HUES48 (cell line): ENCODE measurements around the gene TMEM266.
A peak's percentile ranks its signal among the peaks of the same experiment; 100 is the strongest.
"Not testable (repeated sequence)": the region's sequence is repeated elsewhere in the genome, so short reads cannot be mapped to it uniquely, and the experiment has no call there.

Experiments
- H3K27ac ChIP-seq: one replicate; pipeline ENCODE4 v1.7.0; 2013; ENCODE audit warnings: low read depth, low read length, inconsistent platforms
- H3K27me3 ChIP-seq: 2 replicates; pipeline ENCODE4 v1.6.1; 2013; ENCODE audit warnings: mild to moderate bottlenecking, low read length; ENCODE audit not compliant: control insufficient read depth, insufficient read depth
- H3K36me3 ChIP-seq: 2 replicates; pipeline ENCODE4 v1.6.1; 2013; ENCODE audit warnings: low read length; ENCODE audit not compliant: control insufficient read depth, insufficient read depth
- H3K4me1 ChIP-seq: 2 replicates; pipeline ENCODE4 v1.6.1; 2013; ENCODE audit warnings: mild to moderate bottlenecking, low read length; ENCODE audit not compliant: control insufficient read depth, insufficient read depth
- H3K4me3 ChIP-seq: 2 replicates; pipeline ENCODE4 v1.5.1; 2013; ENCODE audit warnings: mild to moderate bottlenecking, low read depth, low read length
- H3K9ac ChIP-seq: 2 replicates; pipeline ENCODE4 v1.6.1; 2013; ENCODE audit warnings: mild to moderate bottlenecking, low read depth, low read length, moderate library complexity
- H3K9me3 ChIP-seq: 2 replicates; pipeline ENCODE4 v1.6.1; 2013; ENCODE audit warnings: low read length; ENCODE audit not compliant: control insufficient read depth, insufficient read depth

Gene TMEM266

GRCh38 chr15:76059320-76060117, at the start of gene TMEM266:
Gene TMEM266, plus strand, starts transcription at chr15:76059985. Its CDS starts 74,279 bp downstream, at chr15:76134264.
- Histone ChIP-seq H3K4me1 (peaks cover 16% of the 10 kb centered on the region), H3K36me3 (no peaks in the 10 kb centered on the region), H3K27me3 (peaks cover 39% of the 10 kb centered on the region), H3K9ac (no peak within 1 kb of the TSS), H3K27ac (no peak within 1 kb of the TSS), H3K9me3 (no peaks in the 10 kb centered on the region), H3K4me3 (peak within 1 kb of the TSS; percentile 83)

- Histone ChIP-seq H3K27me3 (no peaks in the 10 kb centered on the region), H3K4me1 (no peaks in the 10 kb centered on the region; the same call in 1 of the 2 replicates), H3K4me3 (no peak overlapping the region), H3K9me3 (no peaks in the 10 kb centered on the region), H3K27ac (no peak overlapping the region), H3K36me3 (no peaks in the 10 kb centered on the region), H3K9ac (no peak overlapping the region)
Observed at GRCh38 chr15:76010613-76011012, 49.2 kb upstream of the TMEM266 start.

GRCh38 chr15:76011627-76012551, 47.9 kb upstream of the TMEM266 start, which contains the start of gene NRG4:
Gene NRG4, minus strand, starts transcription at chr15:76012424. Its CDS starts 1,194 bp downstream, at chr15:76011230.
- Histone ChIP-seq H3K27ac (no peak within 1 kb of the TSS), H3K9ac (no peak within 1 kb of the TSS), H3K4me3 (no peak within 1 kb of the TSS), H3K9me3 (no peaks in the 10 kb centered on the region), H3K36me3 (no peaks in the 10 kb centered on the region), H3K27me3 (no peaks in the 10 kb centered on the region), H3K4me1 (no peaks in the 10 kb centered on the region; the same call in 1 of the 2 replicates)

- H3K4me3 ChIP-seq, H3K9me3 ChIP-seq, H3K27ac ChIP-seq, H3K36me3 ChIP-seq, H3K9ac ChIP-seq, H3K4me1 ChIP-seq, H3K27me3 ChIP-seq: not testable (repeated sequence)
Observed at GRCh38 chr15:76013470-76013869, 46.3 kb upstream of the TMEM266 start.

GRCh38 chr15:76024021-76024768, 35.6 kb upstream of the TMEM266 start:
- Histone ChIP-seq H3K27me3 (no peaks in the 10 kb centered on the region), H3K4me3 (no peak overlapping the region), H3K9ac (no peak overlapping the region), H3K36me3 (no peaks in the 10 kb centered on the region), H3K4me1 (no peaks in the 10 kb centered on the region), H3K9me3 (peaks cover 12% of the 10 kb centered on the region), H3K27ac (no peak overlapping the region)

- Histone ChIP-seq H3K4me1 (peaks cover 17% of the 10 kb centered on the region), H3K36me3 (no peaks in the 10 kb centered on the region), H3K27me3 (no peaks in the 10 kb centered on the region)
Observed at GRCh38 chr15:76032046-76032445, 27.7 kb upstream of the TMEM266 start.

GRCh38 chr15:76033438-76033837, 26.3 kb upstream of the TMEM266 start:
- no peaks in the 10 kb centered on the region for H3K9me3 ChIP-seq
- H3K36me3 ChIP-seq = no peaks in the 10 kb centered on the region
- H3K4me1 ChIP-seq = peaks cover 17% of the 10 kb centered on the region
- no peaks in the 10 kb centered on the region for H3K27me3 ChIP-seq
- H3K9ac ChIP-seq = no peak overlapping the region
- no peak overlapping the region for H3K4me3 ChIP-seq
- H3K27ac ChIP-seq = no peak overlapping the region

More at GRCh38 chr15:76032046-76032445, 27.7 kb upstream of the TMEM266 start:
- no peak overlapping the region for H3K9ac ChIP-seq
- H3K27ac ChIP-seq = no peak overlapping the region
- no peak overlapping the region for H3K4me3 ChIP-seq
- H3K9me3 ChIP-seq = no peaks in the 10 kb centered on the region

- H3K36me3 ChIP-seq = no peaks in the 10 kb centered on the region
- H3K4me3 ChIP-seq = no peak overlapping the region
- H3K4me1 ChIP-seq = peaks cover 17% of the 10 kb centered on the region
- peak overlapping the region; percentile 58 for H3K27ac ChIP-seq
- H3K9me3 ChIP-seq = no peaks in the 10 kb centered on the region
- H3K27me3 ChIP-seq = no peaks in the 10 kb centered on the region
- no peak overlapping the region for H3K9ac ChIP-seq
Observed at GRCh38 chr15:76034111-76034510, 25.7 kb upstream of the TMEM266 start.

- H3K27ac ChIP-seq = peak overlapping the region; percentile 58
- no peak overlapping the region for H3K4me3 ChIP-seq
- H3K4me1 ChIP-seq = peaks cover 17% of the 10 kb centered on the region
- no peaks in the 10 kb centered on the region for H3K9me3 ChIP-seq
- no peaks in the 10 kb centered on the region for H3K36me3 ChIP-seq
- no peaks in the 10 kb centered on the region for H3K27me3 ChIP-seq
- H3K9ac ChIP-seq = no peak overlapping the region
Observed at GRCh38 chr15:76035593-76035992, 24.2 kb upstream of the TMEM266 start.

- no peak overlapping the region for H3K9ac ChIP-seq
- peaks cover 17% of the 10 kb centered on the region for H3K4me1 ChIP-seq
- no peaks in the 10 kb centered on the region for H3K27me3 ChIP-seq
- H3K4me3 ChIP-seq = no peak overlapping the region
- H3K27ac ChIP-seq = no peak overlapping the region
- H3K36me3 ChIP-seq = no peaks in the 10 kb centered on the region
- H3K9me3 ChIP-seq = no peaks in the 10 kb centered on the region
Observed at GRCh38 chr15:76038512-76038911, 21.3 kb upstream of the TMEM266 start.
